T47D (cell line): Measurements from ENCODE around the gene C1RL.

Source experiments
- DNase-seq, 2 experiments: peaks; one replicate each; pipeline versions ENCODE4 v3.0.0 to v3.0.0-alpha.2; 2011 to 2012; ENCODE audit warnings: low read depth in 1 of 2, low spot score in 1 of 2
- JUND ChIP-seq: IDR thresholded peaks from 2 replicates; pipeline ENCODE4 v1.6.1; 2012; ENCODE audit warnings: low read depth
- in situ Hi-C: cut with HindIII; loops from 2 replicates; pipeline ENCODE4 v1.10.0; 2016; ENCODE audit warnings: low sequenced_read_pairs, low pct_unique_long_range_greater_than_20kb

Gene C1RL, protein sequence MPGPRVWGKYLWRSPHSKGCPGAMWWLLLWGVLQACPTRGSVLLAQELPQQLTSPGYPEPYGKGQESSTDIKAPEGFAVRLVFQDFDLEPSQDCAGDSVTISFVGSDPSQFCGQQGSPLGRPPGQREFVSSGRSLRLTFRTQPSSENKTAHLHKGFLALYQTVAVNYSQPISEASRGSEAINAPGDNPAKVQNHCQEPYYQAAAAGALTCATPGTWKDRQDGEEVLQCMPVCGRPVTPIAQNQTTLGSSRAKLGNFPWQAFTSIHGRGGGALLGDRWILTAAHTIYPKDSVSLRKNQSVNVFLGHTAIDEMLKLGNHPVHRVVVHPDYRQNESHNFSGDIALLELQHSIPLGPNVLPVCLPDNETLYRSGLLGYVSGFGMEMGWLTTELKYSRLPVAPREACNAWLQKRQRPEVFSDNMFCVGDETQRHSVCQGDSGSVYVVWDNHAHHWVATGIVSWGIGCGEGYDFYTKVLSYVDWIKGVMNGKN

DNA sequence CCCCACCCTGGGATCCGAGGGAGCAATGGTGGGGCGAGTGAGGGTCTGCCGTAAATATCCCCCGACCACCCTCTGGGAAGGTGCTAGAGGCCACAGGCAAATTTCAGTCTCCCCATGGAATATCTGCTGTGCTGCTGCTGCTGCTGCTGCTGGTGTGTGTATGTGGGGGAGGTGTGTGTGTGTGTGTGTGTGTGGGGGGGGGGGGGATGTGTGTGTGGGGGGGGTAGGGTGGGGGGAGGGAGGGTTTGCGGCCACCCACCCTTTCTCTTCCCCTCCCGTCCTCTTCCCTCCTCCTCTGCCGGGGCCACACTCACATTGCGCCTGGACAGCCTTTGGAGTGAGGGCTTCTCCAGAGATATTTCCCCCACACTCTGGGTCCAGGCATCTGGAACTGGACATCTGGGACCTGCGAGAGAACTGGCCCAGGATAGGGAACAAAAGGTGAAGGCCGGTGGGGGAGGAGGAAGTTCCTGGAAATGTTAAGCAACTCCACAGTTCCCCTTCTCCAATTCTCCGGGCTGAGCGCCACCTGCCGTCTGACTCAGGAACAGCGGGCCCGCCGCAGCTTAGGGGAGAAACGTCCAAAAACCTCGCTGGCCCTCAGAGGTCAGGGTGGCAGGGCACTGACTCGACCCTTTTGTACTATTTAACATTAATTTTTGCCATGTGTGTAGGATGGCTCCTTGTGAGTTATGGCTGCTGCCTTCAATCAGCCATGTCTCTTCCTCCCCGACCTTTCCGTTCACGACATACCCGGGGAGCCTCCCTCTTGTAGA is at the start of gene C1RL:
TSS of gene C1RL (minus strand) at position 419 of the 776 bp plus-strand sequence. CDS start at position 385, 34 bp downstream.
- in situ Hi-C loops, result no loop called here
- DNase-seq, result peak in 1 of 2 experiments; percentile 68
- no peak for TF ChIP-seq JUND

DNA sequence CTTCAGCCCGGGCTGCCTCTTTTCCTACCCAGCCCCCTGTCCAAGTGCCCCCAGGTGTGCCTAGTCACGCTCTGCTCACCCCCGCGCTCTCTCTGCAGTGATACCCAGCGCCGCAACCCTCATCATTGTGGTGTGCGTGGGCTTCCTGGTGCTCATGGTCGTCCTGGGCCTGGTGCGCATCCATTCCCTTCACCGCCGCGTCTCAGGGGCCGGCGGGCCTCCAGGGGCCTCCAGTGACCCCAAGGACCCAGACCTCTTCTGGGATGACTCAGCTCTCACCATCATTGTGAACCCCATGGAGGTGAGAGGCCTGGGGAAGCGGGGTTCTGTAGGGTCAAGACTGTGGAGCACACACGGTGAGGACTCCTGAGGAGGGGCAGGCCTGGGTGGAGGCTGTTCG is 48.4 kb upstream of the C1RL start:
- no peak for TF ChIP-seq JUND
- in situ Hi-C loops, result no loop called here
- no peak for DNase-seq

DNA sequence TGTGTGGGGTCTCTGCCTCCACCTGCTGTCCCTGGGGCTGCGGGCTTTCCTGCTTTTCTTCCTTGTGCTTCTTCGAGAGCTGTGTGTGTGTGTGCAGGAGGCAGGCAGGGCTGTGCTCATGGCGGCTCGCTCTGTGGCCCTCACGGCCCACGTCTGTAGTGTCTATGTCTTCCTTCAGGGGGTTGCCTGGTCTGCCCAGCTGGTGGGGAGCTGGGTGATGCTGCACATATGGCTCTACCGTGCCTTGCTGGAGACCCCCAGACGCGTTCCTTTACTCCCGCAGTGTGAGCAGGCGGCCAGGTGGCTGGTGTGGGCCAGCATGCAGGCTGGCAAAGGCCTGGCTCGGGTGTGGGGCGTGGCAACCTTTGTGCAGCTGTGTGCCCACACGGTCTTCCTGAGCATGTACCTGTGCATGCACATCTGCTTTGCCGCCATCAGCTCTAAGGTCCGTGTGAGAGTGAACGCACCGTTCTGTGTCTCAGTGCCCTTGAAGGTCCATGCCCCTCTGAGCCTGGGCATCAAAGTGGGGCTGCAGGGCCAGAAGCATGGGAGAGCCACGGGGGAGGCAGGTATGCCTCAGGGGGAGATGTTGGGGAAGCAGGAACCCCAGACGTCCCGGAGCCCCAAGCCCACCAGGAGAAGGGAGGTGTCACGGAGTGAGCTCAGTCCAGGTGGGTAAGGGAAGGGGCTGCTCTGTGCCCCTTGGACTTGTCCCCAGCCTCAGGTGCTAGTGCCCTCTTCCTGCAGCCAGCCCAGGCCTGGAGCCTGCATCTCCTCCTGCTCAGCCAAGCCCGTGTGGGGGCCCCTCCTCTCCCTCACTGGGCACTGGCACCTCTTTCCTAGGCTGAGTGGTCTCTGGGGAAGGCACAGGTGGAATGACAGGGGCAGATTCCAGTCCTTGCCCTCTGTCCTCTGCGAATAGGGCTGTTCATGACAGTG is 47.5 kb upstream of the C1RL start:
- in situ Hi-C loops, result no loop called here
- TF ChIP-seq JUND, result no peak
- no peak for DNase-seq

DNA sequence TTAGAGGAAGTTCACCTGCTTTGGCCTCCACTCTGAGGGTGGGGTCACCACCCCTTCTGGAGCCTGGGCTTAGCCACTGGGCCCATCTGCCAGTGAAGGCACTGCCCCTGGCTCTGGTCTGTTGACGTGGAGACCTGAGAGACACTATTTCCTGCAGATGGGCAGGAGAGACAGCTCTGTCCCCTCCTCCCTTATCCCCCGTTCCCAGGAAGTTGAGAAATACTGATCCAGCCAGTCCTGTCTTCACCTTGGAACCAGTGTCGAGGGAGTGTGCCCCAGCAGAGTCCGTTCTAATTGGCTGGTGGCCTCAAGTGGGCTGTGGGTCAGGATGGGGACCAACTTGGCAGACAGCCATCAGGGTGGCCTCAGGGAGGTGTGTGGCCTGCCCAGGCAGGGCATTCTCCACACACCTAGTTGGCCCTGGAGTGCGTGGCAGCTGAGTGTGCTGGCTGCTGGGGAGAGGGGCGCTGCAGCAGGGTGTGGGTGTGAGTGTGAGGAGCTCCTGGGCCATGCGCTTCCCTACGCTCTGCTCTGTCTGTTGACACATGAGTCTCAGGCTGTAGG is 46.5 kb upstream of the C1RL start:
- peak in 1 of 2 experiments; percentile 47 for DNase-seq
- no peak for TF ChIP-seq JUND
- in situ Hi-C loops, result no loop called here

DNA sequence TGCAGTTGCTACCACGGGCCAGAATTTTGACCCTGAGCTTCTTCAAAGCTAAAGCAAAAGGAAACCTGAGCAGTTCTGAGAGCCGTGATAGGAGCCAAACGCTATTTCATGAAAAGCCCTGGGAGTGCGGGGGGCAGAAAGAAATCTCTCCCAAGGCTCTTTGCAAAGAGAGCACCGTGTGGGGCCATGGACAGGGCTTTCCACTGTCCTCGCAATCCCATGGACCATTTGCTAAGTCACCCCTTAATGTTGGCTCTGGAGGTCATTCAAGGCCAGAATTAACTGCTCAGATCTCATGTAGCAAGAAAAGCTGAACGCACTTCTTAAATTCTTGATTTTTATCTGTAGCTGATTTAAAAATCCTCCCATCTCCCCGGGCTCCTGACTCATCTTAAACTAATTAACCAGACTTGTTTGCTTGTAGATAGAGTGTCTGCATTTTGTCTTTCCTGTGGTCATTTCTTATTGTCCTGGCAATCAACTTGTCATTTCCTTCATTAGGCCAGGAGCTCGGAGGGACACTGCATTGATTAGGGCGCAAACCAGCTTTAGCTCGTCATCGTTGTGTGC is 46.0 kb upstream of the C1RL start:
- TF ChIP-seq JUND, result no peak
- no peak for DNase-seq
- in situ Hi-C loops, result no loop called here

DNA sequence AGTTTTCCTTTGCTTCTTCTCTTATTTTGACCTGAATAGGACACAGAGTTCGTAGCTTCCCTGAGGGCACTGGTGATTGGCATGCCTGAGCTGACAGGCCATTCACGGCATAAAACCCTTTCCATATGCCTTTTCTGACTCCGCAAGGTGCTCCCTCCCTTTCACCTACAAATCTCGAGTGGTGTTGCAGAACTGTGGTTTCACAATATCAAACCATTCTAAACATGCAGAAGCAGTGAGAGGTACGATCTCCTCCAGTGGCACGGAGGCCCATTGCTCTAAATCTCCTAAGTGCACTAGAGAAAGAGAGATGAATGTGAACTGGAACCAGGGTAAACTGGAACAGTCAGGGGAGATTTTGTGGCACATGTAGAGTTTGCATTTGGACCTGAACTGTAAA is 45.0 kb upstream of the C1RL start:
- no peak for TF ChIP-seq JUND
- no peak for DNase-seq
- in situ Hi-C loops, result no loop called here

DNA sequence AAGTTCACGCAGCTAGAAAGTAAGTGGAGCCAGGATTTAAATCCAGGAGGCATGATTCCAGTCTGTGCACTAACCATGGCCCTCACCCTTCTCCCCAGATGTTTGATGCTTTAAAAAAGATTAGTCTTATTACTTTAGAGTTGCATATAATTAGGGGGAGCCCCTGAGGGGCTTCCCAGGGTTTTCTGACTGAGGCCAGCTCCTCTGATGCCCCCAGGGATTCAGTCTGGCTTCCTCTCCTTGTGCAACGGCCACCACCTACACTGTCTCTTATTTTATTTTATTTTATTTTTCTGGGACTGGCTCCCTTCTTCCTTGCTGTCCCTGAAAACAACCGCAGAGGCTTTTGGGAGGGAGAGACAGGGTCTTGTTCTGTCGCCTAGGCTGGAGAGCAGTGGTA is 43.8 kb upstream of the C1RL start:
- no peak for DNase-seq
- TF ChIP-seq JUND, result no peak
- in situ Hi-C loops, result no loop called here

DNA sequence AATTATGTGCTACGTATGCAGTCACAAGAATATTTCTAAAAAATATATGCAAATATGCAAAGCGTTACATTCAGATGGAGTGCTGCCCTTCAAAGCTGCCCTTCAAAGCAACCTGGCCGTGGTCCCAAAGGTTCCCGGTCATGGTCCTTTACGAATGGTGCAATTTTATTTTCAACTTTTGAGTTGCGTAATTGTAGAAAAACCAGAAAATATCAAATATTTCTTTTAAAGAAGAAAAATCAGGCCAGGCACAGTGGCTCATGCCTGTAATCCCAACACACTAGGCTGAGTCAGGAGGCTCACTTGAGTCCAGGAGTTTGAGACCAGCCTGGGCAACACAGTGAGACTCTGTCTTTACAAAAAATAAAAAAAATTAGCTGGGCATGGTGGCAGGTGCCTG is 42.5 kb upstream of the C1RL start:
- DNase-seq, result no peak
- in situ Hi-C loops, result no loop called here
- no peak for TF ChIP-seq JUND

DNA sequence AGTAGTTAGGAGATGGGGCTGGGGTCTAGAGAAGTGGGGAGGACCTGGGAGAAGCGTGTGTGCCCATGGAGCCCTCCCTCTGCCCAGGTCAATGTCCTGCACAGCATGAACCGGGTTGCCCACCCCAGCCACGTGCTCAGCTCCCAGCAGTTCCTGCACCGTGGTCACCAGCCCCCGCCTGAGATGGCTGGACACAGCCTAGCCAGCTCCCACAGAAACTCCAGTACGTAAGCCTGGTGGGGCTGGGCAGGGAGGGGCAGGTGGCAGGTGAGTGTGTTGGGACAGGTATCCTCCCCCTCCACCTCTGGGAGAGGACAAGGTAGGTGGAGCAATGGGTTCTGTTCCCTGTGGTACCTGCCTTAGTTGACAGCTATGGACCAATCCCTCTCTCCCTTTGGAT is 41.8 kb upstream of the C1RL start:
- no peak for DNase-seq
- in situ Hi-C loops, result no loop called here
- TF ChIP-seq JUND, result no peak

DNA sequence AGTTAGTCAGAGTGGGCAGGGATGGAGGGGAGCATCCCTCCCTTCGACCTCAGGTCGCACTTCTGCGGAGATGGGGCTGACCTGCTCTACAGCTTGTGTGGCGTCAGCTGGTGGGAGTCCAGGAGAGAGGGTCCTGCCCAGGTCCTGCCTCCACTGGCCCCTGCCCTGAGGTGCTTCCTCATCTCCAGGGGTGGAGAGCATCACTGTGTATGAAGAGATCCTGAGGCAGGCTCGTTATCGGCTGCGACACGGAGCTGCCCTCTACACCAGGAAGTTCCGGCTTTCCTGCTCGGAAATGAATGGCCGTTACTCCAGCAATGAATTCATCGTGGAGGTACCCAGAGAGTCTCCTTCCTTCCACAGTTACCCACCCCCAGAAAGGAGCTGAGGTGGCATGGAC is 41.3 kb upstream of the C1RL start:
- TF ChIP-seq JUND, result no peak
- no peak for DNase-seq
- in situ Hi-C loops, result no loop called here

DNA sequence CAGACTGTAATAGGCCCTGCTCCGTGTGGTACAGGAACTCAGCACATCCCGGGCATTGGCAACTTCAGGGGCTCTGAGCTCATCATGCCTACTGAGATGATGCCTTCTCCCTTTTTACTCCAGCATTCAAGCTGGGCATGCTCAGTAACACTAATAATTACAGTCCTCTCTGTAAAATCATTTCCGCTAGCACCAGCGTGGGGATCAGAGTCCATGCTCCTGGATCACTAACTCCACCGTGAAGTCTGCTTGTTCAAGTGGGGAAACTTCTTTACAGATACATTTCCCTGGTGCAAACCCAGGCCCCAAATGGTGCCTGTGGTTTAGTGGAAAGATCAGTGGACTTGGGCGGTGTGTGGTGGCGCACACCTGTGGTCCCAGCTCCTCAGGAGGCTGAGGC is 37.9 kb upstream of the C1RL start:
- no peak for DNase-seq
- TF ChIP-seq JUND, result no peak
- in situ Hi-C loops, result no loop called here

DNA sequence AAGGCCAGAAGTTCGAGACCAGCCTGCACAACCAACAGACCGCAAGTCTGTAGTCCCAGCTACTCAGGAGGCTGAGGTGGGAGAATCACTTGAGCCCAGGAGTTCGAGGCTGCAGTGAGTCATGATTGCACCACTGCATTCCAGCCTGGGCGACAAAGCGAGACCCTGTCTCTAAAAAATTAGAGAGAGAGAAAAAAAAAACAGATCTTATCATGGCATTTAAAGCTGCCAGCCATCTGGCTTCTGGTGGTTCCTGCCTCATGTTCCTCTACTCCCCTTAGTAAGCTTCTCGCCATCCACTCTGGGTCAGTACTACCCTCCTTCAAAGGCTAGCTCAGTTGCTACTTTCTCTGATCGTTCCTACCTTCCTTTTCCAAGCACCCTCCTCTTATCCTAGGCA is 37.2 kb upstream of the C1RL start:
- no peak for TF ChIP-seq JUND
- DNase-seq, result no peak
- in situ Hi-C loops, result no loop called here
